RWPE1 (cell line): ENCODE results near the gene SOX18.
A peak's percentile ranks its signal among the peaks of the same experiment; 100 is the strongest.

Experiments
- CTCF ChIA-PET: fragments of 350-600 bp; sonication (Branson Sonifier 250); formaldehyde crosslinking; extraction: SDS; loops from one replicate; lab custom pipeline; 2021; lab: Yijun Ruan, JAX
- POLR2A ChIA-PET: fragments of 400-600 bp; formaldehyde crosslinking; extraction: SDS; loops from one replicate; lab custom pipeline; 2020; ENCODE audit warnings: antibody characterized with exemption; ENCODE audit not compliant: low non-redundant PET; lab: Yijun Ruan, JAX
- DNase-seq: peaks from one replicate; pipeline ENCODE4 v3.0.0; 2012; ENCODE audit warnings: low spot score
- H3K27ac ChIP-seq: fragments of 450-650 bp; 2 replicates; pipeline ENCODE4 v1.5.1; 2017
- CTCF ChIP-seq: fragments of 450-650 bp; conservative IDR thresholded peaks from 2 replicates; pipeline ENCODE4 v1.5.1; 2017; ENCODE audit warnings: low read depth, mild to moderate bottlenecking

Gene SOX18

GRCh38 chr20:64030371-64031134 is 18.9 kb downstream of the SOX18 start:
- ChIA-PET POLR2A (interaction anchor here (0.6 kb wide), 1 partner anchor 14 kb away, joined by 3 read pairs; no protein-coding TSS in a partner anchor), CTCF (interaction anchor here (0.7 kb wide), 1 partner anchor 8 kb away, joined by 3 read pairs; no protein-coding TSS in a partner anchor)
- DNase-seq, result no peak
- no peak for TF ChIP-seq CTCF
- peak overlapping the region; percentile 13 for H3K27ac ChIP-seq

- TF ChIP-seq CTCF, result no peak
- ChIA-PET POLR2A (interaction anchor here (0.6 kb wide), 1 partner anchor 15 kb away, joined by 3 read pairs; no protein-coding TSS in a partner anchor), CTCF (interaction anchor here (0.7 to 5.5 kb wide), 2 partner anchors 9 kb away, joined by 3 to 55 read pairs; no protein-coding TSS in a partner anchor)
- DNase-seq, result no peak
- H3K27ac ChIP-seq, result peak overlapping the region; percentile 13; the same call in 1 of the 2 replicates
Observed at GRCh38 chr20:64029293-64030117, 19.9 kb downstream of the SOX18 start.

- ChIA-PET CTCF (interaction anchor here (0.6 to 5.5 kb wide), 2 partner anchors 11 to 126 kb away, joined by 3 to 55 read pairs; no protein-coding TSS in a partner anchor), POLR2A (interaction anchor here (0.6 kb wide), 1 partner anchor 11 kb away, joined by 3 read pairs; no protein-coding TSS in a partner anchor)
- no peak for TF ChIP-seq CTCF
- no peak overlapping the region for H3K27ac ChIP-seq
- DNase-seq, result no peak
Observed at GRCh38 chr20:64027981-64028685, 21.3 kb downstream of the SOX18 start.

- POLR2A ChIA-PET, result no interaction called here
- CTCF ChIA-PET, result interaction anchor here (5.5 kb wide), 1 partner anchor 13 kb away, joined by 55 read pairs; no protein-coding TSS in a partner anchor
- DNase-seq, result no peak
- TF ChIP-seq CTCF, result no peak
- no peak overlapping the region for H3K27ac ChIP-seq
Observed at GRCh38 chr20:64025826-64026412, 23.5 kb downstream of the SOX18 start.

GRCh38 chr20:64025101-64025825 is 24.2 kb downstream of the SOX18 start:
- POLR2A ChIA-PET, result no interaction called here

More at GRCh38 chr20:64025101-64025825, 24.2 kb downstream of the SOX18 start:
- CTCF ChIA-PET, result interaction anchor here (0.5 to 5.5 kb wide), 4 partner anchors 14 to 249 kb away, joined by 3 to 55 read pairs (median 4); no protein-coding TSS in a partner anchor
- TF ChIP-seq CTCF, result no peak
- no peak for DNase-seq
- no peak overlapping the region for H3K27ac ChIP-seq
